Heart right ventricle (tissue), 16 donors: ENCODE data around the gene GATD1. TPM values are rescaled to one million over a fixed set of nuclear protein-coding genes. Genes with fewer than 3 reads are reported as not detected.

Experiments used
- ATAC-seq, 8 donors: fragments of 200-7000 bp; cut with Tn5 transposase; one replicate each; pipeline ENCODE4 v1.9.1; 2020; ENCODE audit warnings: mild to moderate bottlenecking in 8 of 8, moderate library complexity in 8 of 8, moderate number of reproducible peaks in 1 of 8
- DNase-seq, 2 donors: peaks; one replicate each; pipeline ENCODE4 v3.0.0-alpha.2; 2020
- H3K27ac ChIP-seq, 10 donors: fragments of 200-600 bp; sonication (generic) in 2 of 10; one replicate each; pipeline versions ENCODE4 v1.5.0 to v1.8.0; 2020 to 2022; ENCODE audit warnings: mild to moderate bottlenecking in 3 of 10
- H3K27me3 ChIP-seq, 7 donors: fragments of 200-600 bp; one replicate each; pipeline ENCODE4 v1.8.0; 2021 to 2022; ENCODE audit warnings: mild to moderate bottlenecking in 2 of 7
- H3K36me3 ChIP-seq, 9 donors: fragments of 200-600 bp; sonication (generic) in 1 of 9; one replicate each; pipeline versions ENCODE4 v1.5.0 to v1.8.0; 2020 to 2022; ENCODE audit warnings: mild to moderate bottlenecking in 2 of 9
- H3K4me1 ChIP-seq, 9 donors: fragments of 200-600 bp; sonication (generic) in 1 of 9; one replicate each; pipeline versions ENCODE4 v1.5.0 to v1.8.0; 2020 to 2022; ENCODE audit warnings: mild to moderate bottlenecking in 4 of 9
- H3K4me3 ChIP-seq, 10 donors: fragments of 200-600 bp; sonication (generic) in 2 of 10; one replicate each; pipeline versions ENCODE4 v1.5.0 to v1.8.0; 2020 to 2022; ENCODE audit warnings: mild to moderate bottlenecking in 7 of 10, moderate library complexity in 2 of 10
- H3K9me3 ChIP-seq, 11 donors: fragments of 200-600 bp in 10 of 11; sonication (generic) in 2 of 11; one replicate each; pipeline versions ENCODE4 v1.5.0 to v1.8.0; 2013 to 2022; ENCODE audit warnings: mild to moderate bottlenecking in 2 of 11, control low read depth in 1 of 11, moderate library complexity in 1 of 11
- WGBS, 2 donors: extraction: QIAGEN DNeasy Blood & Tissue Kit; methylation state at CpG; one replicate each; pipeline ENCODE4 v1.1.7; 2013; ENCODE audit warnings: inconsistent platforms in 1 of 2; 5-methylcytosine and 5-hydroxymethylcytosine counted together
- intact Hi-C, 10 donors: fragments of 100-400 bp; cut with DNase I; formaldehyde crosslinking; loops; one replicate each; pipeline versions ENCODE4 v1.11.1 to v1.14.2; 2022
- long read RNA-seq, 3 donors: library from polyadenylated mRNA; unstranded; transcript quantifications; one replicate each; pipeline ENCODE4 v2.0.0, GENCODE V29; 2020 to 2021
- polyA plus RNA-seq, 2 donors: library from polyadenylated mRNA; stranded (reverse); fragments of 200-250 nt; gene quantifications; one replicate each; pipeline ENCODE4 v1.2.3, GENCODE V29; 2013
- total RNA-seq, 10 donors: library from RNA; stranded (reverse); fragmentation: NEBNext Ultra II Directional in 3 of 10; extraction: Animal tissue kit (Norgen Biotek cat#: 25700) in 3 of 10; gene quantifications; one replicate each; pipeline versions ENCODE4 v1.2.1 to v1.2.4, GENCODE V29; 2021 to 2023
- TF ChIP-seq, protein P1 (sequence below), 9 donors: fragments of 200-600 bp; sonication (generic) in 2 of 9; IDR thresholded peaks; one replicate each; pipeline versions ENCODE4 v1.5.0 to v1.8.0; 2021 to 2022; ENCODE audit warnings: antibody characterized with exemption in 9 of 9, mild to moderate bottlenecking in 5 of 9, moderate library complexity in 1 of 9
- donor health status: Arrhythmogenic right ventricular cardiomyopathy.
- donor health status: ischemic (EF 13 %, LVEDD 7.1; RV severe dilation, severe dysfunction).
- donor health status: healthy with polysubstance abuse.
- donor health status: DM: no; HTN: yes; CAD: no.
- donor health status: DM: no; HTN: no; CAD: no.
- donor health status: ischemic (EF 25% LVEDD 6.9; RV normal size, moderate dysfunction).
- donor health status: ischemic (EF 25% LVEDD 5.7; RV mildly dilated, moderate dysfunction).
- donor health status: healthy.
- donor health status: DM: yes; HTN: yes; CAD: no.
- donor health status: Ischemic cardiomyopathy.
- donor health status: ischemic (EF 35%, LVEDD 5.7; RV mildly dilated, moderate dysfunction).
- donor health status: nonischemic (EF 11% LVEDD 7.7; RV severe dilation, severe dysfunction).
- donor health status: DM: yes; HTN: yes; CAD: no.
- donor health status: PGD.
- donor health status: ischemic (EF 29% LVEDD 5.4; RV normal size, mild dysfunction).
- donor health status: nonischemic (EF 23%, LVEDD 6.1; RV moderate dilation, normal function).

The GATD1 gene, protein sequence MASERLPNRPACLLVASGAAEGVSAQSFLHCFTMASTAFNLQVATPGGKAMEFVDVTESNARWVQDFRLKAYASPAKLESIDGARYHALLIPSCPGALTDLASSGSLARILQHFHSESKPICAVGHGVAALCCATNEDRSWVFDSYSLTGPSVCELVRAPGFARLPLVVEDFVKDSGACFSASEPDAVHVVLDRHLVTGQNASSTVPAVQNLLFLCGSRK
- total RNA-seq = 10 to 100 TPM; 20.6 to 29.4 (median 26.0) TPM
- polyA plus RNA-seq = 10 to 100 TPM; 15.0 to 32.4 TPM
- long read RNA-seq, donor 1, partial matches to known transcripts = 1 of 6 reads
- long read RNA-seq, donor 1, other reads (novel, unspliced or antisense) = 5 of 6 reads
- long read RNA-seq, donor 2, partial matches to known transcripts = 0 of 1 reads
- long read RNA-seq, donor 2, other reads (novel, unspliced or antisense) = 1 of 1 reads
- long read RNA-seq, donor 3, full-length matches to known transcripts = 2 of 13 reads
- long read RNA-seq, donor 3, partial matches to known transcripts = 5 of 13 reads
- long read RNA-seq, donor 3, other reads (novel, unspliced or antisense) = 6 of 13 reads

DNA sequence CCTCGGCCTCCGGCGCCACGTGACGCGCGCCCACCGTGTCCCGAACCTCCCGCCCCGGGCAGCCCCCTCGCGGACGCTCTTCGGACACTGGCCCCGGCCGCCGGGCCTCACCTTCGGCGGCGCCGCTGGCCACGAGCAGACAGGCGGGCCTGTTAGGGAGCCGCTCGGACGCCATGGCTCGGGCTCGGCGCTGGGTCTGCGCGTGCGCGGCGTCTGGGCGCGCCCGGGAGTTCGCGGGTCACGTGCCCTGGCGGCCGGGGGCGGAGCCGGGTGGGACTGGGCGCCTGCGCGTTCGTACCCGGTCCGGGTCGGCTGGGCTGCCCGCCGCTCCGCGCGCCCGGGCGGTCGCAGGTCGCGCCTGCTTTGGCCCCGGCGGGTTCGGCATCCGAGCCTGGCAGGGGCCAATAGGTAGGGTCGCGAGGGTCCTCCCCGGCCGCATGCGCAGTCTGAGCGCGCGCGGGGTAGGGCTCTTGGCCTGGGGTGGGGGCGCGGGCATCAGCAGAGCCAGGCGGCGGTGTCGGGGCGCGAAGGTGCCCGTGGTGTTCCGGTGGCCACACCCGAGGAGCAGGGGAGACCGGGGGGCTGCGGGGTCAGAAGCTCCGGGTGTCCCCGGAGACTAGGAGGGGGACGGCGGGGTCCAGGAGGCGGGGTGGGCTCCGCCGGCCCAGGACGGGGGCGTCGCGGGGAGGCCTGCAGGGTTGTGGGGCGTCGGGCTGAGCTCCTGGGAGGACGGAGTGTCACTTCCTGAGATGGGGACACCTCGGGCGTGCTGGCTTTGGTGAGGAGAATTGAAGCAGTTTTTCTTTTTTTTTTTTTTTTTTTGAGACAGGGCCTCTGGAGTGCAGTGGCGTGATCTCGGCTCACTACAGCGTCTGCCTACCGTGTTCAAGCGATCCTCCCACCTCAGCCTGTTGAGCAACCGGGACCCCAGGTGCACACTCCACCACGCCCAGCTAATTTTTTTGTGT, at the start of gene GATD1:
GATD1 (minus strand) TSS at position 200 of the 968 bp plus-strand sequence; CDS start at position 175, 25 bp downstream.
- intact Hi-C loops = loop anchor here in 1 of 10 donors (2.0 kb wide), 1 partner anchor 19 kb away; no protein-coding TSS in a partner anchor
- 1 to 2% methylated on average over 103 to 110 of the region's 110 CpGs for WGBS, 2 donors
- Histone ChIP-seq H3K27me3 (no peaks in the 10 kb centered on the region), H3K27ac (peak within 1 kb of the TSS; percentile 61 to 91 (median 86)), H3K36me3 (peaks cover 0 to 25% (median 0%) of the 10 kb centered on the region in 9 donors), H3K4me1 (peaks cover 8 to 53% (median 29%) of the 10 kb centered on the region in 9 donors), H3K9me3 (no peaks in the 10 kb centered on the region), H3K4me3 (peak within 1 kb of the TSS; percentile 63 to 97 (median 87))
- DNase-seq (peak; percentile 90 to 96), ATAC-seq (peak; percentile 86 to 98 (median 92))
- TF ChIP-seq, protein P1, sequence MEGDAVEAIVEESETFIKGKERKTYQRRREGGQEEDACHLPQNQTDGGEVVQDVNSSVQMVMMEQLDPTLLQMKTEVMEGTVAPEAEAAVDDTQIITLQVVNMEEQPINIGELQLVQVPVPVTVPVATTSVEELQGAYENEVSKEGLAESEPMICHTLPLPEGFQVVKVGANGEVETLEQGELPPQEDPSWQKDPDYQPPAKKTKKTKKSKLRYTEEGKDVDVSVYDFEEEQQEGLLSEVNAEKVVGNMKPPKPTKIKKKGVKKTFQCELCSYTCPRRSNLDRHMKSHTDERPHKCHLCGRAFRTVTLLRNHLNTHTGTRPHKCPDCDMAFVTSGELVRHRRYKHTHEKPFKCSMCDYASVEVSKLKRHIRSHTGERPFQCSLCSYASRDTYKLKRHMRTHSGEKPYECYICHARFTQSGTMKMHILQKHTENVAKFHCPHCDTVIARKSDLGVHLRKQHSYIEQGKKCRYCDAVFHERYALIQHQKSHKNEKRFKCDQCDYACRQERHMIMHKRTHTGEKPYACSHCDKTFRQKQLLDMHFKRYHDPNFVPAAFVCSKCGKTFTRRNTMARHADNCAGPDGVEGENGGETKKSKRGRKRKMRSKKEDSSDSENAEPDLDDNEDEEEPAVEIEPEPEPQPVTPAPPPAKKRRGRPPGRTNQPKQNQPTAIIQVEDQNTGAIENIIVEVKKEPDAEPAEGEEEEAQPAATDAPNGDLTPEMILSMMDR (IDR thresholded peaks at IDR 0.05) = peak in 1 of 9 donors; percentile 7

DNA sequence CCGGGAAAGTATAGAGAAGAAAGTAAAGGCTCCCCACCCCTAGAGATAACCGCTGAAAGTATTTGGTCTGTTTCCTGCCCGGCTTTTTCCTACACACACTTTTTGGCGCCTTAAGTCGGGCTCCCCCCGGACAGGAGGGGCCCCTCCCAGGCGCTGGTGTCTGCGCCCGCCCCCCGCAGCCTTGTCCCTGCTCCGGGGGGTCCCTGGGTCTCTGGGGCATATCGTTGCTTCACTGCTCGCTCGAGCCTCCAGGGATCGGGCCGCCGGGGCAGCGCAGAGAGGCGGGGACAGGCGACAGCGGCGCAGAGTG, 49.5 kb upstream of the GATD1 start:
- H3K4me1 ChIP-seq = peaks cover 36 to 88% (median 67%) of the 10 kb centered on the region in 9 donors
- intact Hi-C loops = no loop called here
- DNase-seq = no peak

DNA sequence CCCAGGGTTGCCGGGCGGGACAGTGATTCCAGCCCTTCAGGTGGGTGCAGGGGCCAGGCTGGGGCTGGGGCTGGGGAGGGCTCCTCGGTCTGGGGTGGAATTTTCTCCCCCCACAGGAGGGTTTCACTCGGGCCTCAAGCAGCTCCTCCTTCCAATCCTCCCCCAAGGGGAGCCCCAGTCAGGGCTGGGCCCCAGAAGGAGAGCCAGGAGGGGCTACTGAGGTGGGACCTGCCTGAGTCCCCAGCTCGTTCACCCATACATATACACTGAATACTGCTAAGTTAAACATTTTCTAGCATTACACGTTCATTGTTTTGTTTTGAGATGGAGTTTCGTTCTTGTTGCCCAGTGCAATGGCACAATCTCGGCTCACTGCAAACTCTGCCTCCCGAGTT, 48.9 kb upstream of the GATD1 start:
- no peak for DNase-seq
- Histone ChIP-seq H3K9me3 (no peaks in the 10 kb centered on the region), H3K27ac (peak overlapping the region in 8 of 10 donors; percentile 72 to 90 (median 88)), H3K27me3 (peaks cover 0 to 50% (median 0%) of the 10 kb centered on the region in 7 donors), H3K4me1 (peaks cover 40 to 88% (median 70%) of the 10 kb centered on the region in 9 donors), H3K4me3 (peak overlapping the region in 3 of 10 donors; percentile 58 to 60 (median 60)), H3K36me3 (peaks cover 0 to 46% (median 20%) of the 10 kb centered on the region in 9 donors)
- ATAC-seq = no peak
- TF ChIP-seq, protein P1 (IDR thresholded peaks at IDR 0.05) = no peak
- intact Hi-C loops = no loop called here
- 81 to 83% methylated on average over 9 of the region's 9 CpGs for WGBS, 2 donors

More for the DNA sequence above, 49.5 kb upstream of the GATD1 start:
- peaks cover 0 to 42% (median 20%) of the 10 kb centered on the region in 9 donors for H3K36me3 ChIP-seq
- H3K27ac ChIP-seq = peak overlapping the region; percentile 72 to 90 (median 86)
- WGBS, 2 donors = 1 to 4% methylated on average over 21 to 22 of the region's 22 CpGs
- peak overlapping the region; percentile 24 to 69 (median 58) for H3K4me3 ChIP-seq
- no peaks in the 10 kb centered on the region for H3K9me3 ChIP-seq
- TF ChIP-seq, protein P1 (IDR thresholded peaks at IDR 0.05) = no peak
- ATAC-seq = peak in 2 of 8 donors; percentile 1 to 3
- peaks cover 0 to 56% (median 0%) of the 10 kb centered on the region in 7 donors for H3K27me3 ChIP-seq
